RKO (cell line): ENCODE results near the gene NT5DC4.

ENCODE experiments used
- DNase-seq: peaks from one replicate; pipeline ENCODE4 v3.0.0-alpha.2; 2016; ENCODE audit warnings: low spot score

NT5DC4 gene

GRCh38 chr2:112784199-112785189 is 63.7 kb downstream of the NT5DC4 start, which contains the start of gene IL1A:
Gene IL1A, minus strand, starts transcription at chr2:112784493. Its CDS starts 723 bp downstream, at chr2:112783770.
- DNase-seq, result peak; percentile 70

- no peak for DNase-seq
These were observed 66.5 kb downstream of the NT5DC4 start for GRCh38 chr2:112787294-112787693.

GRCh38 chr2:112787729-112788393 is 67.0 kb downstream of the NT5DC4 start:
- DNase-seq, result no peak

GRCh38 chr2:112788653-112789052 is 67.8 kb downstream of the NT5DC4 start:
- no peak for DNase-seq
